Endodermal cell (in vitro differentiated cells): Measurements from ENCODE around the gene MKS1. TPM values are rescaled to one million over a fixed set of nuclear protein-coding genes. Genes with fewer than 3 reads are reported as not detected.
A peak's percentile ranks its signal among the peaks of the same experiment; 100 is the strongest.

Source experiments
- DNase-seq: peaks from one replicate; pipeline ENCODE4 v3.0.0-alpha.2; 2017
- H3K27ac ChIP-seq: 2 replicates; pipeline ENCODE4 v1.5.1; 2013; ENCODE audit warnings: mild to moderate bottlenecking, low read depth, low read length, moderate library complexity
- H3K27me3 ChIP-seq: 2 replicates; pipeline ENCODE4 v1.6.1; 2013; ENCODE audit warnings: mild to moderate bottlenecking, low read length, moderate library complexity; ENCODE audit not compliant: insufficient read depth, control insufficient read depth, poor library complexity, severe bottlenecking
- H3K36me3 ChIP-seq: 2 replicates; pipeline ENCODE4 v1.7.0; 2013; ENCODE audit warnings: mild to moderate bottlenecking, low read length, moderate library complexity; ENCODE audit not compliant: control insufficient read depth, insufficient read depth
- H3K4me1 ChIP-seq: one replicate; pipeline ENCODE4 v1.7.0; 2013; ENCODE audit warnings: low read length; ENCODE audit not compliant: control insufficient read depth, insufficient read depth
- H3K4me3 ChIP-seq: 2 replicates; pipeline ENCODE4 v1.5.1; 2013; ENCODE audit warnings: mild to moderate bottlenecking, low read length, moderate library complexity
- H3K9ac ChIP-seq: 2 replicates; pipeline ENCODE4 v1.6.1; 2013; ENCODE audit warnings: mild to moderate bottlenecking, low read length, moderate library complexity; ENCODE audit not compliant: poor library complexity, severe bottlenecking; ENCODE audit errors: extremely low read depth
- H3K9me3 ChIP-seq: 2 replicates; pipeline ENCODE4 v1.6.1; 2013; ENCODE audit warnings: mild to moderate bottlenecking, low read length, moderate library complexity; ENCODE audit not compliant: control insufficient read depth
- H3K27ac Mint-ChIP-seq: 2 replicates; pipeline ENCODE4 v1.8.0; 2020; ENCODE audit warnings: mixed read lengths
- H3K27me3 Mint-ChIP-seq: 2 replicates; pipeline ENCODE4 v1.8.0; 2021; ENCODE audit warnings: mild to moderate bottlenecking, mixed read lengths; ENCODE audit not compliant: insufficient read depth
- H3K36me3 Mint-ChIP-seq: 2 replicates; pipeline ENCODE4 v1.8.0; 2020; ENCODE audit warnings: low read depth, mixed read lengths
- H3K4me1 Mint-ChIP-seq: 2 replicates; pipeline ENCODE4 v1.8.0; 2020; ENCODE audit warnings: mixed read lengths
- H3K4me3 Mint-ChIP-seq: 2 replicates; pipeline ENCODE4 v1.8.0; 2020; ENCODE audit warnings: mild to moderate bottlenecking, moderate library complexity, mixed read lengths
- H3K9me3 Mint-ChIP-seq: 2 replicates; pipeline ENCODE4 v1.8.0; 2020; ENCODE audit warnings: mild to moderate bottlenecking, mixed read lengths
- CTCF ChIP-seq: fragments of 200-600 bp; sonication (generic); conservative IDR thresholded peaks from 2 replicates; pipeline ENCODE4 v1.5.0; 2021; ENCODE audit warnings: antibody characterized with exemption, mild to moderate bottlenecking
- whole genome bisulfite sequencing, 2 experiments: methylation state at CpG; one replicate each; pipeline versions ENCODE4 v1.1.5 to v1.1.7; 2013; ENCODE audit warnings: missing lambda C conversion rate in 2 of 2, mixed read lengths in 1 of 2; ENCODE audit not compliant: insufficient coverage in 1 of 2, insufficient read length in 1 of 2; 5-methylcytosine and 5-hydroxymethylcytosine counted together
- total RNA-seq, 2 donors: library from RNA; stranded (reverse); fragmentation: NEBNext Ultra II Directional in 1 of 2; extraction: Animal tissue kit (Norgen Biotek cat#: 25700) in 1 of 2; gene quantifications; 2 replicates in 1 of 2; 3 replicates in 1 of 2; pipeline ENCODE4 v1.2.1, GENCODE V29; 2021

MKS1 gene
- total RNA-seq, 2 donors from 2014 or later = 31.8 to 32.2 TPM

DNA sequence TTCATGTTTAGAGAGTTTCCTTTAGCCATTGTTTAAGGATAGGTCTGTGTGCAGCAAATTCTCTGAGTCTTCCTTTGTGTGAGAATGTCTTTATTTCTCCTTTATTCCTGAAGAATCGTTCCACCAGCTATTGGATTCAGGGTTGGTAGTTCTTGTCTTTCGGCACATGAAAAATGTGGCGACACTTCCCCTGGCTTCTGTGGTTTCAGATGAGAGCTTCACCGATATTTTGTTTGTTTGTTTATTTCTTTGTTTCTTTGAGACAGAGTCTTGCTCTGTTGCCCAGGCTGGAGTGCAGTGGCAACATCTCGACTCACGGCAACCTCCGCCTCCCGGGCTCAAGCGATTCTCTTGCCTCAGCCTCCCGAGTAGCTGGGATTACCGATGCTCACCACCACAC, 43.1 kb upstream of the MKS1 start:
- Mint-ChIP-seq H3K4me3 (no peak overlapping the region), H3K27me3 (peaks cover 79% of the 10 kb centered on the region), H3K36me3 (no peaks in the 10 kb centered on the region), H3K27ac (no peak overlapping the region), H3K9me3 (peaks cover 3% of the 10 kb centered on the region), H3K4me1 (no peaks in the 10 kb centered on the region)
- Histone ChIP-seq H3K4me1 (no peaks in the 10 kb centered on the region), H3K9ac (no peak overlapping the region), H3K36me3 (no peaks in the 10 kb centered on the region), H3K27me3 (peaks cover 81% of the 10 kb centered on the region), H3K9me3 (no peaks in the 10 kb centered on the region), H3K27ac (no peak overlapping the region), H3K4me3 (no peak overlapping the region)
- DNase-seq = no peak
- WGBS, 2 experiments = 91 to 92% methylated on average over 9 to 11 of the region's 11 CpGs
- no peak for TF ChIP-seq CTCF

- no peak overlapping the region for H3K4me3 Mint-ChIP-seq
These were observed 35.7 kb upstream of the MKS1 start for GRCh38 chr17:58254803-58255202.

DNA sequence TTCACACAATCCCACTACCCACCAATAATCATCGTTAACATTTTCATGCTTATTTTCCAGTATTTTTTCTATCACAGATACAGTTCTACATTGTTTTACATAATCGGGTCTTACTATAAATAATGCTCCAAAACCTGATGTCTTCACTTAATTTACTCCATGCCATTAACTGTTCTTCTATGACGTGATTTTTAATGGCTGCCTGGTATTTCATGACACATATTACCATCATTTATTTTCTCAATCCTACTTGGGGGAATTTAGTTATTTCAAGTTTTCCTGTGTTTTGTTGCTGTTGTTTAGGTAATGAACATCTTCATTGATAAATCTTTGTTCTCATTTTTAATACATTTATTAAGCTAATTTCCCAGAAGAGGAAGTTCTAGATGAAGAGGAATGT, 34.0 kb upstream of the MKS1 start:
- no peaks in the 10 kb centered on the region for H3K4me1 ChIP-seq
- H3K27me3 ChIP-seq = peaks cover 72% of the 10 kb centered on the region
- 81 to 83% methylated on average over 3 of the region's 3 CpGs for WGBS, 2 experiments
- no peaks in the 10 kb centered on the region for H3K36me3 ChIP-seq
- no peak overlapping the region for H3K9ac ChIP-seq
- Mint-ChIP-seq H3K4me3 (no peak overlapping the region), H3K27ac (no peak overlapping the region), H3K9me3 (peaks cover 10% of the 10 kb centered on the region), H3K4me1 (no peaks in the 10 kb centered on the region), H3K27me3 (peaks cover 88% of the 10 kb centered on the region), H3K36me3 (no peaks in the 10 kb centered on the region)
- no peak overlapping the region for H3K27ac ChIP-seq
- H3K9me3 ChIP-seq = no peaks in the 10 kb centered on the region
- DNase-seq = no peak
- no peak overlapping the region for H3K4me3 ChIP-seq
- TF ChIP-seq CTCF = no peak

More at GRCh38 chr17:58254803-58255202, 35.7 kb upstream of the MKS1 start:
- Mint-ChIP-seq H3K27ac (no peak overlapping the region), H3K27me3 (peaks cover 88% of the 10 kb centered on the region), H3K9me3 (peaks cover 9% of the 10 kb centered on the region), H3K4me1 (no peaks in the 10 kb centered on the region), H3K36me3 (no peaks in the 10 kb centered on the region)
- H3K4me1 ChIP-seq = no peaks in the 10 kb centered on the region
- peak; percentile 82 for TF ChIP-seq CTCF
- no peak overlapping the region for H3K27ac ChIP-seq
- DNase-seq = peak; percentile 92
- H3K27me3 ChIP-seq = peaks cover 72% of the 10 kb centered on the region
- H3K9ac ChIP-seq = no peak overlapping the region
- H3K36me3 ChIP-seq = no peaks in the 10 kb centered on the region
- WGBS, 2 experiments = 30 to 35% methylated on average over 4 to 8 of the region's 8 CpGs
- no peaks in the 10 kb centered on the region for H3K9me3 ChIP-seq
- no peak overlapping the region for H3K4me3 ChIP-seq
